ENCODE results near the gene PROSER3. TPM values are rescaled to one million over a fixed set of nuclear protein-coding genes. Genes with fewer than 3 reads are reported as not detected.

PROSER3 gene
- total RNA-seq, 1 donor from 2014 or later: 15.0 TPM

DNA sequence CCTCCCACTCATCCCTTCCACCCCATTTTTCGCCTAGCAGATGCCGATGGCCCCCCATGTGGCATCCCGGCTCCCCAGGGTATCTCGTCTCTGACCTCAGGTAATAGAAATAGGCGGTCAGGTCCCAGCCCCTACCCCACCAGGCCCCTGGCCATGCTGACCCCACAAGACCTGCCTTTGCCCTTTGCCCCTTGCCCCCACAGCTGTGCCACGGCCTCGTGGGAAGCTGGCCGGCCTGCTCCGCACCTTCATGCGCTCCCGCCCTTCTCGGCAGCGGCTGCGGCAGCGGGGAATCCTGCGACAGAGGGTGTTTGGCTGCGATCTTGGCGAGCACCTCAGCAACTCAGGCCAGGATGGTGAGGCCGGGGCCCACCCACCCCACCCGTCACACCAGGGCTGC is 22.7 kb downstream of the PROSER3 start:
- no peak for DNase-seq (ENCODE audit: low spot score)
- Mint-ChIP-seq H3K27me3 (ENCODE audit: unreplicated experiment) (peaks cover 21% of the 10 kb centered on the region), H3K9me3 (ENCODE audit: unreplicated experiment) (no peaks in the 10 kb centered on the region), H3K4me1 (ENCODE audit: unreplicated experiment) (peaks cover 10% of the 10 kb centered on the region), H3K27ac (ENCODE audit: unreplicated experiment) (no peak overlapping the region), H3K4me3 (ENCODE audit: unreplicated experiment) (no peak overlapping the region), H3K36me3 (ENCODE audit: low read depth, unreplicated experiment) (peaks cover 7% of the 10 kb centered on the region)
- TF ChIP-seq, protein P1, sequence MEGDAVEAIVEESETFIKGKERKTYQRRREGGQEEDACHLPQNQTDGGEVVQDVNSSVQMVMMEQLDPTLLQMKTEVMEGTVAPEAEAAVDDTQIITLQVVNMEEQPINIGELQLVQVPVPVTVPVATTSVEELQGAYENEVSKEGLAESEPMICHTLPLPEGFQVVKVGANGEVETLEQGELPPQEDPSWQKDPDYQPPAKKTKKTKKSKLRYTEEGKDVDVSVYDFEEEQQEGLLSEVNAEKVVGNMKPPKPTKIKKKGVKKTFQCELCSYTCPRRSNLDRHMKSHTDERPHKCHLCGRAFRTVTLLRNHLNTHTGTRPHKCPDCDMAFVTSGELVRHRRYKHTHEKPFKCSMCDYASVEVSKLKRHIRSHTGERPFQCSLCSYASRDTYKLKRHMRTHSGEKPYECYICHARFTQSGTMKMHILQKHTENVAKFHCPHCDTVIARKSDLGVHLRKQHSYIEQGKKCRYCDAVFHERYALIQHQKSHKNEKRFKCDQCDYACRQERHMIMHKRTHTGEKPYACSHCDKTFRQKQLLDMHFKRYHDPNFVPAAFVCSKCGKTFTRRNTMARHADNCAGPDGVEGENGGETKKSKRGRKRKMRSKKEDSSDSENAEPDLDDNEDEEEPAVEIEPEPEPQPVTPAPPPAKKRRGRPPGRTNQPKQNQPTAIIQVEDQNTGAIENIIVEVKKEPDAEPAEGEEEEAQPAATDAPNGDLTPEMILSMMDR (IDR thresholded peaks at IDR 0.05; ENCODE audit: unreplicated experiment): no peak

DNA sequence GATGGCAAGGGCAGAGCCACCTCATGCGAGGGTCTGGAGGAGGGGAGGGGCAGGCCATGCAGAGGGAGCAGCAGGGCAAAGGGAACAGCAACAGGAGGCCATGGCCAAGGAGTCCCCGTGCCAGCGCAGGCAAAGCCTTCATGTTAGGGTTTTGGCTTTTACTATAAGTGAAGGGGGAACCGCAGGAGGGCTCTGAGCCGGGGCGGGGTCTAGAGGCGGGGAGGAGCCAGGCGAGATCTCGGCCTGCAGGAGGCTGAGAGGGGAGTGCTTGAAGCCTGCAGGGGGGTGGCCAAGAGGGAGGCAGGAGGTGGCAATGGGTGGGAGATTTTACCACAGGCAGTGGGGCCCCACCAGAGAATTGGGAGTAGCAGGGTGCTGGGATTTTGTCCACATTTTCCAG is 23.7 kb downstream of the PROSER3 start:
- Mint-ChIP-seq H3K9me3 (ENCODE audit: unreplicated experiment) (no peaks in the 10 kb centered on the region), H3K27ac (ENCODE audit: unreplicated experiment) (no peak overlapping the region), H3K27me3 (ENCODE audit: unreplicated experiment) (peaks cover 24% of the 10 kb centered on the region), H3K36me3 (ENCODE audit: low read depth, unreplicated experiment) (peaks cover 7% of the 10 kb centered on the region), H3K4me3 (ENCODE audit: unreplicated experiment) (no peak overlapping the region), H3K4me1 (ENCODE audit: unreplicated experiment) (peaks cover 9% of the 10 kb centered on the region)
- TF ChIP-seq, protein P1 (IDR thresholded peaks at IDR 0.05; ENCODE audit: unreplicated experiment): no peak
- no peak for DNase-seq (ENCODE audit: low spot score)

DNA sequence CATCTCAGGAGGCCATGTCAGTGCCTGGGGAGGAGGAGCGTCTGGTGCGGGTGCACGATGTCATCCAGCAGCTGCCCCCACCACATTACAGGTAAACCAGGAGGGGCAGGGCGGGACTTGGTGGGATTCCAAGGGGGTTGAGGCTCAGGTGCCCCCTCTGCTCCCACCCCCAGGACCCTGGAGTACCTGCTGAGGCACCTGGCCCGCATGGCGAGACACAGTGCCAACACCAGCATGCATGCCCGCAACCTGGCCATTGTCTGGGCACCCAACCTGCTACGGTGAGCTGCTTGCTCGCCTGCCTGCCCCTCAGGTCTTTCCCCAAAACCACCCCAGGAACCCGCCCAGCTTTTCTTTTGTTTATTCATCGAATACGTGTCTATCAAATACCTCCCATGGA is 24.6 kb downstream of the PROSER3 start:
- peak overlapping the region; percentile 13 for H3K27ac Mint-ChIP-seq (ENCODE audit: unreplicated experiment)
- peaks cover 4% of the 10 kb centered on the region for H3K4me1 Mint-ChIP-seq (ENCODE audit: unreplicated experiment)
- no peak for DNase-seq (ENCODE audit: low spot score)
- H3K27me3 Mint-ChIP-seq (ENCODE audit: unreplicated experiment): peaks cover 20% of the 10 kb centered on the region
- no peaks in the 10 kb centered on the region for H3K9me3 Mint-ChIP-seq (ENCODE audit: unreplicated experiment)
- TF ChIP-seq, protein P1 (IDR thresholded peaks at IDR 0.05; ENCODE audit: unreplicated experiment): no peak
- no peak overlapping the region for H3K4me3 Mint-ChIP-seq (ENCODE audit: unreplicated experiment)
- peaks cover 7% of the 10 kb centered on the region for H3K36me3 Mint-ChIP-seq (ENCODE audit: low read depth, unreplicated experiment)

DNA sequence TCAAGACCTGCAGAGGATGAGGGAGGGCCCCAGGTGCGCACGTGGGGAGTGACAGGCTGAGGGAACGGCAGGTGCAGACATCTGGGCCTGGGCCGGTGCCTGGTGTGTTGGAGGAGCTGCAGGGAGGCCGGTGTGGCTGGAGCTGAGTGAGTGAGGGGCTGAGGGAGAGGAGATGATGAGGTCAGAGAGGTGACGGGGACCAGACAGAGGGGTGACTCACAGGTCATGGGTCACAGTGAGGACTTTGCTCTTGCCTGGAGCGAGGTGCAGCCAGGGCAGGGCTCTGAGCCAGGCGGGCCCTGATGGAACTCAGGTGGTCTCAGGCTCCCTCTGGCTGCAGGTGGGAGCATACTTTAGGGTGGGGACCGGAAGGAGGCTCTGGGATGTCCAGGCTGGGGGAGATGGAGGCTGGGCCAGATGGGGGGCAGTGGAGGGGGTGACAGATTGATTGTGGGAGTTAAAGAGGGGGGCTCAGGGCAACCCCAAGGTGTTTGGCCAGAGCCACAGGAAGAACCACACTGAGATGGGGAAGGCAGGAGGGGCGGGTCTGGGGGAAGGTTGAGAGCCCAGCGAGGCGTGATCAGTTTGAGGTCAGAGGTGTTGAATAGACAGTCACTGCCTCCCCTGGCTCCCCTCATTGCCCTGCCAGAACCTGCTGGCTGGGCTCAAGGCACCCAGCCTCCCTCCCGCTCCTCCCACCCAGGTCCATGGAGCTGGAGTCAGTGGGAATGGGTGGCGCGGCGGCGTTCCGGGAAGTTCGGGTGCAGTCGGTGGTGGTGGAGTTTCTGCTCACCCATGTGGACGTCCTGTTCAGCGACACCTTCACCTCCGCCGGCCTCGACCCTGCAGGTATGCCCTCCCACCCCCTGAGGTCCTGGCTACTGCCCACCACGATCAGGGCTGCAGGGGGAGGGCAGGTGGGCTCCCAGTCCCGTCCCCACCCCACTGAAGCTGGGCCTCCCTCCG is 25.8 kb downstream of the PROSER3 start:
- Mint-ChIP-seq H3K4me3 (ENCODE audit: unreplicated experiment) (peak overlapping the region; percentile 70), H3K9me3 (ENCODE audit: unreplicated experiment) (no peaks in the 10 kb centered on the region), H3K27me3 (ENCODE audit: unreplicated experiment) (peaks cover 20% of the 10 kb centered on the region), H3K4me1 (ENCODE audit: unreplicated experiment) (peaks cover 4% of the 10 kb centered on the region), H3K36me3 (ENCODE audit: low read depth, unreplicated experiment) (peaks cover 7% of the 10 kb centered on the region), H3K27ac (ENCODE audit: unreplicated experiment) (no peak overlapping the region)
- TF ChIP-seq, protein P1 (IDR thresholded peaks at IDR 0.05; ENCODE audit: unreplicated experiment): no peak
- DNase-seq (ENCODE audit: low spot score): no peak

All from endothelial cell (in vitro differentiated cells).